Spleen (tissue), 11 donors: Measurements from ENCODE around the gene PDE2A. TPM values are rescaled to one million over a fixed set of nuclear protein-coding genes. Genes with fewer than 3 reads are reported as not detected.
A peak's percentile ranks its signal among the peaks of the same experiment; 100 is the strongest.

Experiments used
- DNase-seq: peaks from one replicate; pipeline ENCODE4 v3.0.0-alpha.2; 2020
- H3K27ac ChIP-seq, 8 donors: fragments of 200-600 bp; sonication (generic) in 7 of 8; 1 replicate in 4 of 8; 2 replicates in 4 of 8; pipeline versions ENCODE4 v1.5.0 to v1.8.0; 2016 to 2021; ENCODE audit warnings: inconsistent platforms in 4 of 8, mild to moderate bottlenecking in 4 of 8, moderate library complexity in 1 of 8
- H3K27me3 ChIP-seq, 7 donors: fragments of 200-600 bp; sonication (generic) in 6 of 7; replicated peaks in 1 of 7; 1 replicate in 4 of 7; 2 replicates in 3 of 7; pipeline versions ENCODE4 v1.5.0 to v1.8.0; 2016 to 2021; ENCODE audit warnings: inconsistent platforms in 3 of 7, mild to moderate bottlenecking in 1 of 7
- H3K36me3 ChIP-seq, 6 donors: fragments of 200-600 bp; sonication (generic) in 5 of 6; 1 replicate in 4 of 6; 2 replicates in 2 of 6; pipeline versions ENCODE4 v1.5.0 to v1.8.0; 2016 to 2021; ENCODE audit warnings: inconsistent platforms in 2 of 6
- H3K4me1 ChIP-seq, 6 donors: fragments of 200-600 bp; sonication (generic) in 5 of 6; 1 replicate in 3 of 6; 2 replicates in 3 of 6; pipeline versions ENCODE4 v1.5.0 to v1.8.0; 2016 to 2021; ENCODE audit warnings: inconsistent platforms in 3 of 6
- H3K4me3 ChIP-seq, 8 donors: fragments of 200-600 bp; sonication (generic) in 7 of 8; 1 replicate in 4 of 8; 2 replicates in 4 of 8; pipeline versions ENCODE4 v1.5.0 to v1.8.0; 2016 to 2021; ENCODE audit warnings: inconsistent platforms in 4 of 8, mild to moderate bottlenecking in 4 of 8, moderate library complexity in 2 of 8
- H3K9me3 ChIP-seq, 8 donors: fragments of 200-600 bp; sonication (generic) in 7 of 8; 1 replicate in 4 of 8; 2 replicates in 4 of 8; pipeline versions ENCODE4 v1.5.0 to v1.8.0; 2016 to 2021; ENCODE audit warnings: inconsistent platforms in 4 of 8
- CTCF ChIP-seq, 11 experiments: fragments of 200-600 bp in 7 of 11; fragments of 450-650 bp in 4 of 11; sonication (generic) in 4 of 11; IDR thresholded peaks in 8 of 11; conservative IDR thresholded peaks in 3 of 11; 1 replicate in 7 of 11; 2 replicates in 4 of 11; pipeline versions ENCODE4 v1.4.0 to v1.8.0; 2016 to 2021; ENCODE audit warnings: antibody characterized with exemption in 11 of 11, inconsistent platforms in 4 of 11, mild to moderate bottlenecking in 1 of 11
- POLR2A ChIP-seq, 3 donors: fragments of 450-650 bp; IDR thresholded peaks; one replicate each; pipeline ENCODE4 v1.5.1; 2017; ENCODE audit warnings: antibody characterized with exemption in 3 of 3, mild to moderate bottlenecking in 1 of 3
- POLR2AphosphoS5 ChIP-seq, 3 donors: sonication (generic); formaldehyde crosslinking; IDR thresholded peaks; one replicate each; pipeline ENCODE4 v1.5.1; 2017; ENCODE audit warnings: antibody characterized with exemption in 3 of 3
- WGBS, 5 donors: extraction: QIAGEN DNeasy Blood & Tissue Kit in 3 of 5; methylation state at CpG; one replicate each; pipeline versions ENCODE4 v1.1.5 to v1.1.7; 2013 to 2018; 5-methylcytosine and 5-hydroxymethylcytosine counted together
- intact Hi-C: fragments of 100-400 bp; cut with DNase I; formaldehyde crosslinking; loops from one replicate; pipeline ENCODE4 v1.15.0; 2023; ENCODE audit warnings: low total_unique reads
- polyA plus RNA-seq, 3 donors: library from polyadenylated mRNA; stranded (reverse); fragments of 200-250 nt; gene quantifications; one replicate each; pipeline ENCODE4 v1.2.1, GENCODE V29; 2013
- total RNA-seq, 7 donors: library from RNA; depleted of rRNA in 3 of 7; stranded (reverse); fragments of >200 nt in 3 of 7; fragmentation: NEBNext Ultra II Directional in 4 of 7; extraction: Animal tissue kit (Norgen Biotek cat#: 25700) in 4 of 7; gene quantifications; one replicate each; pipeline versions ENCODE4 v1.1.0 to v1.2.1, GENCODE V29; 2016 to 2021
- donor health status: healthy with polysubstance abuse.
- donor health status: DM: no; HTN: no; CAD: no; lungs with moderate emphysema.
- donor health status: DM: no; HTN: no; CAD: no.
- donor health status: Bipolar disorder and iron deficiency.
- donor health status: healthy.
- donor health status: DM: no; HTN: no; CAD: no.
- donor health status: DM: yes; HTN: yes; CAD: no.

Gene PDE2A
- total and polyA plus RNA-seq, 10 donors: 58.2 to 584 (median 333) TPM

- Histone ChIP-seq H3K9me3 (no peaks in the 10 kb centered on the region), H3K4me3 (no peak overlapping the region), H3K27me3 (peaks cover 0 to 43% (median 0%) of the 10 kb centered on the region in 7 donors), H3K4me1 (peaks cover 27 to 99% (median 74%) of the 10 kb centered on the region in 6 donors), H3K27ac (peak overlapping the region; percentile 41 to 75 (median 67)), H3K36me3 (peaks cover 0 to 14% (median 0%) of the 10 kb centered on the region in 6 donors)
- TF ChIP-seq CTCF (IDR thresholded peaks at IDR 0.05 in 8 of 11, conservative IDR thresholded peaks at IDR 0.05 in 3 of 11) (no peak), POLR2A (IDR thresholded peaks at IDR 0.05) (no peak), POLR2AphosphoS5 (IDR thresholded peaks at IDR 0.05) (peak; percentile 4 to 33 (median 26))
- no peak for DNase-seq
- intact Hi-C loops: no loop called here
- 52 to 77% (median 72%) methylated on average over 11 to 13 of the region's 13 CpGs for WGBS, 5 donors
These were observed 68.1 kb downstream of the PDE2A start for GRCh38 chr11:72605973-72606747.

GRCh38 chr11:72604256-72604655 is 70.0 kb downstream of the PDE2A start:
- WGBS, 5 donors: 27 to 56% (median 42%) methylated on average over 1 of the region's 1 CpG
- Histone ChIP-seq H3K27me3 (peaks cover 0 to 43% (median 0%) of the 10 kb centered on the region in 7 donors), H3K27ac (peak overlapping the region in 5 of 8 donors; percentile 0 to 75 (median 71)), H3K9me3 (no peaks in the 10 kb centered on the region), H3K36me3 (peaks cover 0 to 14% (median 0%) of the 10 kb centered on the region in 6 donors), H3K4me1 (peaks cover 27 to 99% (median 76%) of the 10 kb centered on the region in 6 donors), H3K4me3 (no peak overlapping the region)
- no peak for DNase-seq
- intact Hi-C loops: no loop called here
- TF ChIP-seq POLR2A (IDR thresholded peaks at IDR 0.05) (no peak), CTCF (IDR thresholded peaks at IDR 0.05 in 8 of 11, conservative IDR thresholded peaks at IDR 0.05 in 3 of 11) (no peak), POLR2AphosphoS5 (IDR thresholded peaks at IDR 0.05) (no peak)

- peak overlapping the region in 6 of 8 donors; percentile 22 to 75 (median 56) for H3K27ac ChIP-seq
- 63 to 72% (median 67%) methylated on average over 10 to 11 of the region's 11 CpGs for WGBS, 5 donors
- DNase-seq: no peak
- TF ChIP-seq POLR2AphosphoS5 (IDR thresholded peaks at IDR 0.05) (peak; percentile 37 to 65 (median 46)), POLR2A (IDR thresholded peaks at IDR 0.05) (no peak), CTCF (IDR thresholded peaks at IDR 0.05 in 8 of 11, conservative IDR thresholded peaks at IDR 0.05 in 3 of 11) (no peak)
- H3K36me3 ChIP-seq: peaks cover 0 to 14% (median 0%) of the 10 kb centered on the region in 6 donors
- peaks cover 0 to 38% (median 0%) of the 10 kb centered on the region in 7 donors for H3K27me3 ChIP-seq
- H3K9me3 ChIP-seq: no peaks in the 10 kb centered on the region
- no peak overlapping the region for H3K4me3 ChIP-seq
- H3K4me1 ChIP-seq: peaks cover 22 to 99% (median 74%) of the 10 kb centered on the region in 6 donors
- intact Hi-C loops: no loop called here
These were observed 71.8 kb downstream of the PDE2A start for GRCh38 chr11:72602250-72602904.

GRCh38 chr11:72600557-72600956 is 73.7 kb downstream of the PDE2A start:
- peaks cover 15 to 96% (median 61%) of the 10 kb centered on the region in 6 donors for H3K4me1 ChIP-seq
- peaks cover 0 to 20% (median 0%) of the 10 kb centered on the region in 7 donors for H3K27me3 ChIP-seq
- H3K36me3 ChIP-seq: peaks cover 0 to 14% (median 0%) of the 10 kb centered on the region in 6 donors
- no peak for DNase-seq
- 62 to 78% (median 63%) methylated on average over 8 to 9 of the region's 9 CpGs for WGBS, 5 donors
- intact Hi-C loops: no loop called here
- H3K27ac ChIP-seq: peak overlapping the region in 6 of 8 donors; percentile 39 to 71 (median 59)
- no peak overlapping the region for H3K4me3 ChIP-seq
- TF ChIP-seq POLR2AphosphoS5 (IDR thresholded peaks at IDR 0.05): peak; percentile 60 to 78 (median 71)
- no peak for TF ChIP-seq POLR2A (IDR thresholded peaks at IDR 0.05)
- H3K9me3 ChIP-seq: no peaks in the 10 kb centered on the region
